A673 (cell line): ENCODE measurements around the gene CMTM2. TPM values are rescaled to one million over a fixed set of nuclear protein-coding genes. Genes with fewer than 3 reads are reported as not detected.

Experiments used
- BruUV-seq: library from RNA; stranded (reverse); fragments of 400-500 nt; replicated peaks from 2 replicates; lab custom pipeline; 2021; lab: Mats Ljungman, UMichigan
- CTCF ChIA-PET: fragments of 300-600 bp; sonication (Branson Sonifier 250); formaldehyde crosslinking; loops from one replicate; lab custom pipeline; 2022; ENCODE audit warnings: antibody characterized with exemption; lab: Charles Lee
- POLR2A ChIA-PET: fragments of 300-600 bp; sonication (Branson Sonifier 250); formaldehyde crosslinking; loops from one replicate; lab custom pipeline; 2022; ENCODE audit warnings: antibody characterized with exemption; ENCODE audit not compliant: low non-redundant PET; lab: Charles Lee
- DNase-seq: peaks from one replicate; pipeline ENCODE4 v3.0.0-alpha.2; 2015; ENCODE audit warnings: low spot score
- H3K27ac ChIP-seq: fragments of 200-600 bp; sonication (generic); 2 replicates; pipeline ENCODE4 v1.5.1; 2016; ENCODE audit warnings: mixed run types, low read depth, mild to moderate bottlenecking, mixed read lengths, antibody characterized with exemption, low read length; ENCODE audit not compliant: poor library complexity, severe bottlenecking
- H3K27me3 ChIP-seq: fragments of 200-600 bp; sonication (generic); replicated peaks from 2 replicates; pipeline ENCODE4 v1.6.1; 2017; ENCODE audit warnings: mixed run types, low read depth, mild to moderate bottlenecking, mixed read lengths, antibody characterized with exemption, low read length; ENCODE audit not compliant: insufficient read depth, poor library complexity
- H3K36me3 ChIP-seq: fragments of 200-600 bp; sonication (generic); 2 replicates; pipeline ENCODE4 v1.6.1; 2016; ENCODE audit warnings: mixed run types, mild to moderate bottlenecking, mixed read lengths, antibody characterized with exemption, low read length; ENCODE audit not compliant: insufficient read depth, poor library complexity, severe bottlenecking
- H3K4me1 ChIP-seq: fragments of 200-600 bp; sonication (generic); 2 replicates; pipeline ENCODE4 v1.6.1; 2017; ENCODE audit warnings: mixed run types, mild to moderate bottlenecking, mixed read lengths, antibody characterized with exemption, low read length; ENCODE audit not compliant: insufficient read depth, poor library complexity, severe bottlenecking
- H3K4me3 ChIP-seq: fragments of 200-600 bp; sonication (generic); 2 replicates; pipeline ENCODE4 v1.5.1; 2016; ENCODE audit warnings: low read depth, mixed run types, mild to moderate bottlenecking, mixed read lengths, low read length; ENCODE audit not compliant: poor library complexity, severe bottlenecking
- H3K9me3 ChIP-seq: fragments of 200-600 bp; sonication (generic); 2 replicates; pipeline ENCODE4 v1.6.1; 2016; ENCODE audit warnings: mixed run types, low read depth, mild to moderate bottlenecking, mixed read lengths, antibody characterized with exemption, low read length; ENCODE audit not compliant: poor library complexity, severe bottlenecking
- CTCF ChIP-seq: fragments of 300-800, 200-600 bp; sonication (generic); conservative IDR thresholded peaks from 2 replicates; pipeline ENCODE4 v1.5.1; 2017; ENCODE audit warnings: low read depth, mild to moderate bottlenecking, antibody characterized with exemption, low read length, moderate library complexity, mixed read lengths
- EZH2 ChIP-seq: fragments of 200-600 bp; sonication (generic); IDR thresholded peaks from 2 replicates; pipeline ENCODE4 v1.6.1; 2017; ENCODE audit warnings: borderline replicate concordance, low read depth, mild to moderate bottlenecking, mixed read lengths, antibody characterized with exemption, low read length; ENCODE audit not compliant: poor library complexity, severe bottlenecking
- intact Hi-C: fragments of 100-400 bp; cut with micrococcal nuclease; formaldehyde crosslinking; loops from one replicate; pipeline ENCODE4 v1.10.0; 2022; ENCODE audit not compliant: unreplicated experiment
- total RNA-seq: library from RNA; stranded (reverse); gene quantifications from 2 replicates; pipeline ENCODE4 v1.2.3, GENCODE V29; 2021

CMTM2 gene
- total RNA-seq, 1 experiment from 2014 or later: not detected

GRCh38 chr16:66616592-66616991, 37.3 kb downstream of the CMTM2 start:
- POLR2A ChIA-PET: no interaction called here
- Histone ChIP-seq H3K36me3 (peaks cover 21% of the 10 kb centered on the region), H3K4me1 (peaks cover 17% of the 10 kb centered on the region), H3K27ac (no peak overlapping the region), H3K27me3 (no peaks in the 10 kb centered on the region), H3K9me3 (no peaks in the 10 kb centered on the region), H3K4me3 (no peak overlapping the region)
- BruUV-seq: no TSS peak
- TF ChIP-seq EZH2 (no peak), CTCF (no peak)
- DNase-seq: no peak
- CTCF ChIA-PET: interaction anchor here (0.9 kb wide), 1 partner anchor 8 kb away, joined by 3 read pairs; no protein-coding TSS in a partner anchor
- intact Hi-C loops: no loop called here

- no peaks in the 10 kb centered on the region for H3K9me3 ChIP-seq
- intact Hi-C loops: no loop called here
- H3K27me3 ChIP-seq: no peaks in the 10 kb centered on the region
- no peak for TF ChIP-seq EZH2
- H3K27ac ChIP-seq: no peak overlapping the region
- H3K36me3 ChIP-seq: peaks cover 17% of the 10 kb centered on the region
- H3K4me3 ChIP-seq: no peak overlapping the region
- DNase-seq: no peak
- H3K4me1 ChIP-seq: peaks cover 17% of the 10 kb centered on the region
- BruUV-seq: no TSS peak
- CTCF ChIA-PET: interaction anchor here (0.9 kb wide), 1 partner anchor 9 kb away, joined by 3 read pairs; no protein-coding TSS in a partner anchor
- POLR2A ChIA-PET: no interaction called here
These were observed 37.8 kb downstream of the CMTM2 start for GRCh38 chr16:66617010-66617434.

GRCh38 chr16:66617728-66618127, 38.5 kb downstream of the CMTM2 start:
- TF ChIP-seq CTCF: no peak
- no peak for TF ChIP-seq EZH2
- peaks cover 13% of the 10 kb centered on the region for H3K36me3 ChIP-seq
- no peak overlapping the region for H3K4me3 ChIP-seq
- intact Hi-C loops: no loop called here
- no peak for DNase-seq
- H3K4me1 ChIP-seq: peaks cover 17% of the 10 kb centered on the region
- CTCF ChIA-PET: interaction anchor here (0.6 kb wide), 1 partner anchor 96 kb away, joined by 4 read pairs; no protein-coding TSS in a partner anchor
- H3K27ac ChIP-seq: no peak overlapping the region
- no peaks in the 10 kb centered on the region for H3K9me3 ChIP-seq
- BruUV-seq: no TSS peak
- POLR2A ChIA-PET: no interaction called here
- no peaks in the 10 kb centered on the region for H3K27me3 ChIP-seq
